ENCODE data around the gene TRIB2.
"Not testable (repeated sequence)": the region's sequence is repeated elsewhere in the genome, so short reads cannot be mapped to it uniquely, and the experiment has no call there.

Gene TRIB2

GRCh38 chr2:12676771-12677170 lies 40.0 kb upstream of the TRIB2 start:
- no peak for TF ChIP-seq CTCF (IDR thresholded peaks at IDR 0.05; ENCODE audit: low read depth, low read length)
- DNase-seq (ENCODE audit: extremely low read depth, low read depth): no peak

GRCh38 chr2:12678186-12678585 lies 38.5 kb upstream of the TRIB2 start:
- no peak for TF ChIP-seq CTCF (IDR thresholded peaks at IDR 0.05; ENCODE audit: low read depth, low read length)
- DNase-seq (ENCODE audit: extremely low read depth, low read depth): no peak

- no peak for TF ChIP-seq CTCF (IDR thresholded peaks at IDR 0.05; ENCODE audit: low read depth, low read length)
Measured at GRCh38 chr2:12679550-12680072, 37.1 kb upstream of the TRIB2 start.

DNA sequence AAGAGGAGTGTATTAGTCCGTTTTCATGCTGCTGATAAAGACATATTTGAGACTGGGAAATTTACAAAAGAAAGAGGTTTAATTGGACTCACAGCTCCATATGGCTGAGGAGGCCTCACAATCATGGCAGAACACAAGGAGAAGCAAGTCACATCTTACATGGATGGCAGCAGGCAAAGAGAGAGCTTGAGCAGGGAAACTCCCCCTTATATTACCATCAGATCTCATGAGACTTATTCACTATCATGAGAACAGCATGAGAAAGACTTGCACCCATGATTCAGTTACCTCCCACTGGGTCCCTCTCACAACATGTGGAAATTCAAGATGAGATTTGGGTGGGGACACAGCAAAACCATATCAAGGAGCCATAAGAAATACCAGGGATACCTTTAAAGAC lies 36.6 kb upstream of the TRIB2 start:
- DNase-seq (ENCODE audit: extremely low read depth, low read depth): not testable (repeated sequence)

More at GRCh38 chr2:12679550-12680072, 37.1 kb upstream of the TRIB2 start:
- no peak for DNase-seq (ENCODE audit: extremely low read depth, low read depth)

- DNase-seq (ENCODE audit: extremely low read depth, low read depth): no peak
- TF ChIP-seq CTCF (IDR thresholded peaks at IDR 0.05; ENCODE audit: low read depth, low read length): no peak
Measured at GRCh38 chr2:12682017-12682416, 34.7 kb upstream of the TRIB2 start.

- TF ChIP-seq CTCF (IDR thresholded peaks at IDR 0.05; ENCODE audit: low read depth, low read length): no peak
- no peak for DNase-seq (ENCODE audit: extremely low read depth, low read depth)
Measured at GRCh38 chr2:12683457-12684100, 33.2 kb upstream of the TRIB2 start.

- no peak for DNase-seq (ENCODE audit: extremely low read depth, low read depth)
- TF ChIP-seq CTCF (IDR thresholded peaks at IDR 0.05; ENCODE audit: low read depth, low read length): no peak
Measured at GRCh38 chr2:12684471-12684936, 32.2 kb upstream of the TRIB2 start.

DNA sequence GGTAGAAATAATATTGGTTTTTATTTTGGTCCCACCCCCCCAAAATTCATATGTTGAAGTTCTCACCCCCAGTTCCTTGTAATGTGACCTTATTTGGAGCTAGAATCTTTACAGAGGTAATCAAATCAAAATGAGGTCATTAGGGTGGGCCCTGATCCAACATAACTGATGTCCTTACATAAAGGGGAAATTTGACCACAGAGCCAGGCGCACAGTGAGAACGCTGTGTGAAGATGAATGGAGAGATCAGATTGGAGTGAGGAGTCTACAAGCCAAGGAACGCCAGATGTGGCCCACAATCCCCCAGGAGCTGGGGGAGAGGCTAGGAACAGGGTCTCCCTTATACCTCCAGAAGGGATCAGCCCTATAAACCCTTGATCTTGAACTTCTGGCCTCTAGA lies 31.6 kb upstream of the TRIB2 start:
- TF ChIP-seq CTCF (IDR thresholded peaks at IDR 0.05; ENCODE audit: low read depth, low read length): no peak
- DNase-seq (ENCODE audit: extremely low read depth, low read depth): no peak
